VCaP (cell line): ENCODE results near the gene CLCN1.

ENCODE experiments used
- H3K27ac ChIP-seq: fragments of 450-650 bp; 2 replicates; pipeline ENCODE4 v1.5.1; 2017
- CTCF ChIP-seq: fragments of 450-650 bp; conservative IDR thresholded peaks from 2 replicates; pipeline ENCODE4 v1.5.1; 2017; ENCODE audit warnings: mild to moderate bottlenecking, moderate library complexity

The CLCN1 gene

DNA sequence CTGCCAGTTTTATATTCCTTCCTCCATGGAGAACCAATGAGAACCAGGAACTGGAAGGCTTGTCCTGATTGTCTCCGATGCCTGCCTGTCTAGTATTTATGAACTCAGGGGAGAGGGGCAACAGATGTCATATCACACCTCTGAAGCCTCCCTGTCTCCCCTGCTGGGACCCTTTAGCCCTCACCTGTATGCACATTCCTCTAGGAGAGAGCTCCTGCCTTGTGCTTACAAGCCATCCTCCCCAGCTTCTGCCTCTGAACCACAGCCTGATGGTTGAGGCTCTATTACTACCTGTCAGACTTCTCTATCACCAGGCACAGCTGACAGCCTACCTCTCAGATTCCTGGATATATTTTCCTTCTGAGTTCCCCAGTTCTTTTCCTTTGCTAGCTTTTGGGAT lies 52.5 kb downstream of the CLCN1 start:
- peak overlapping the region; percentile 53; the same call in 1 of the 2 replicates for H3K27ac ChIP-seq
- no peak for TF ChIP-seq CTCF

- H3K27ac ChIP-seq, result peak overlapping the region; percentile 60
- TF ChIP-seq CTCF, result no peak
These were observed 54.1 kb downstream of the CLCN1 start for GRCh38 chr7:143369678-143370651.

- no peak; the same call in 1 of the 2 replicates for TF ChIP-seq CTCF
- peak overlapping the region; percentile 60; the same call in 1 of the 2 replicates for H3K27ac ChIP-seq
These were observed 56.2 kb downstream of the CLCN1 start for GRCh38 chr7:143372070-143372469.

- peak; percentile 34 for TF ChIP-seq CTCF
- H3K27ac ChIP-seq, result no peak overlapping the region; the same call in 1 of the 2 replicates
These were observed 57.4 kb downstream of the CLCN1 start for GRCh38 chr7:143373255-143373794.

DNA sequence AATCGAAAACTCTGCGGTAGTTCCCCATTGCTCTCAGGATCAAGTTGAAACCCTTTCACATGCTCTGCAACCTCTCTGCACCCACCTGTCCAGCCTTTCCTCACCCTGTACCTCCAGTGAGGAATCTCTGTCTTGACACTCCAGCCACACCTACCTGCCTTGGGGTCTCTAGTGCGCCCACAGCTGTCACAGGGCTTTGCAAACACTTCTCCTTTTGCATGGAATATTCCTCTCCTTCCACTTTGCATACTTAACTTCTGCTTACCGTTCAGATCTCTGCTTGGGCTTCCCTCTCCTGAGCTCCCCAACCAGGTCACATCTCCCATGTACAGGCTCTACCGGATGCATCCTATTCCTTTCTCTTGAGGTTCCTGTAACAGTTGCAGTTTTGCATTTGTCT lies 58.6 kb downstream of the CLCN1 start:
- H3K27ac ChIP-seq, result no peak overlapping the region

DNA sequence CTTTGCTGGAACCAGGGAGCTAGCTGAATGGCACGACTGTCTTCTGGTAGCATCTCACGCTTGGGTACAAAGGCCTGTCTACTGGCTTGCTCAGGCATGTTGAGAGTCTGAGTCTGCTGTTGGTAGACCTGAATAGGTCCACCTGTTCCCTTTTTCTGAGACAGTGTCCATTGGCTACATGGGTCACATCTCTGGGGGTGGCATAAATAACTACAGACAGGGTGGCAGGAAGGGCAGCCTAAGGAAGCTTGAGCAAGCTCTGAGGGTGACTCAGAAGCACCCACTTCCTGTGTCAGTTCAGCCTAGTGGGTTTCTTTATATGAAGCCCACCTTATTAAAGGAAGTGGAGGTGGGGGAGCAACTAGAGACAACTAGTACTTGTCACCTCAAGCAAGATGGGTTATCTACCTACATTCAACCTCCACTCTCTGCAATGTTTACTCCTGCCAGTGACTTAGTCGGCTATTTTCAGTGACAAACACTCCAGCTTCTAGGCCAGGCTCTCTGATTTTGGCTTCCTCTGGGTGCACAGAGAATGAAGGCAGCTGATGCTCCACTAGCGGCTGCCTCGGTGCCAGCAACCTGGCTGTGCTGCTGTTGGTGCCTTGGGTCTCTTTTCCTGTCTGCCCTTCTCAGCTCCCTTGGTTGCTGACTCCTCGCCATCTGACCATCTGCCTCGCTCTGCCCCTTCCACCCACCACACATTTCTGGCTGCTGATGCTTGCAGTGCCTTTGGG lies 59.6 kb downstream of the CLCN1 start:
- TF ChIP-seq CTCF, result no peak
- H3K27ac ChIP-seq, result no peak overlapping the region

More for the DNA sequence above, 58.6 kb downstream of the CLCN1 start:
- TF ChIP-seq CTCF, result no peak

GRCh38 chr7:143376396-143376795 lies 60.5 kb downstream of the CLCN1 start:
- no peak for TF ChIP-seq CTCF
- H3K27ac ChIP-seq, result no peak overlapping the region
